LHCN-M2 (cell line): ENCODE measurements around the gene CD48. TPM values are rescaled to one million over a fixed set of nuclear protein-coding genes. Genes with fewer than 3 reads are reported as not detected.
A peak's percentile ranks its signal among the peaks of the same experiment; 100 is the strongest.
"Not testable (repeated sequence)": the region's sequence is repeated elsewhere in the genome, so short reads cannot be mapped to it uniquely, and the experiment has no call there.

ENCODE experiments used
- DNase-seq: peaks from one replicate; pipeline ENCODE4 v3.0.0-alpha.2; 2012; ENCODE audit warnings: low read depth
- total RNA-seq: library from RNA; depleted of rRNA; stranded (reverse); fragments of >200 nt; gene quantifications from 2 replicates; pipeline ENCODE4 v1.2.3, GENCODE V29; 2014

Gene CD48
- total RNA-seq, 1 experiment from 2014 or later, result not detected

GRCh38 chr1:160713161-160713560 is 1.5 kb upstream of the CD48 start:
- DNase-seq, result no peak

GRCh38 chr1:160712525-160713080 is 981 bp upstream of the CD48 start:
- not testable (repeated sequence) for DNase-seq

- no peak for DNase-seq
Observed at GRCh38 chr1:160711276-160711601, 383 bp downstream of the CD48 start.

- DNase-seq, result no peak
Observed at GRCh38 chr1:160710517-160711252, 937 bp downstream of the CD48 start.

- no peak for DNase-seq
Observed at GRCh38 chr1:160709715-160710114, 1.9 kb downstream of the CD48 start.

- DNase-seq, result no peak
Observed at GRCh38 chr1:160708801-160709200, 2.8 kb downstream of the CD48 start.

- no peak for DNase-seq
Observed at GRCh38 chr1:160708118-160708517, 3.5 kb downstream of the CD48 start.

GRCh38 chr1:160707236-160708064 is 4.2 kb downstream of the CD48 start:
- DNase-seq, result no peak

- no peak for DNase-seq
Observed at GRCh38 chr1:160706526-160707235, 4.9 kb downstream of the CD48 start.

- no peak for DNase-seq
Observed at GRCh38 chr1:160705742-160706141, 5.9 kb downstream of the CD48 start.

GRCh38 chr1:160705212-160705621 is 6.4 kb downstream of the CD48 start:
- DNase-seq, result not testable (repeated sequence)

- no peak for DNase-seq
Observed at GRCh38 chr1:160704250-160704649, 7.4 kb downstream of the CD48 start.

- no peak for DNase-seq
Observed at GRCh38 chr1:160702100-160702499, 9.5 kb downstream of the CD48 start.

- not testable (repeated sequence) for DNase-seq
Observed at GRCh38 chr1:160692390-160692789, 19.2 kb downstream of the CD48 start.

- DNase-seq, result no peak
Observed at GRCh38 chr1:160685266-160685665, 26.4 kb downstream of the CD48 start.

GRCh38 chr1:160682983-160683865 is 28.4 kb downstream of the CD48 start:
- no peak for DNase-seq

GRCh38 chr1:160681891-160682140 is 29.8 kb downstream of the CD48 start:
- DNase-seq, result no peak

GRCh38 chr1:160681066-160681890 is 30.3 kb downstream of the CD48 start:
- peak; percentile 45 for DNase-seq

GRCh38 chr1:160680399-160680798 is 31.2 kb downstream of the CD48 start:
- DNase-seq, result no peak

- no peak for DNase-seq
Observed at GRCh38 chr1:160679893-160680292, 31.7 kb downstream of the CD48 start.
